GM10847 (cell line): ENCODE data around the gene NAPSA.

ENCODE experiments used
- POLR2A ChIP-seq: IDR thresholded peaks from 2 replicates; pipeline ENCODE4 v1.6.1; 2011; ENCODE audit not compliant: insufficient read length; ENCODE audit errors: extremely low read depth

Gene NAPSA

DNA sequence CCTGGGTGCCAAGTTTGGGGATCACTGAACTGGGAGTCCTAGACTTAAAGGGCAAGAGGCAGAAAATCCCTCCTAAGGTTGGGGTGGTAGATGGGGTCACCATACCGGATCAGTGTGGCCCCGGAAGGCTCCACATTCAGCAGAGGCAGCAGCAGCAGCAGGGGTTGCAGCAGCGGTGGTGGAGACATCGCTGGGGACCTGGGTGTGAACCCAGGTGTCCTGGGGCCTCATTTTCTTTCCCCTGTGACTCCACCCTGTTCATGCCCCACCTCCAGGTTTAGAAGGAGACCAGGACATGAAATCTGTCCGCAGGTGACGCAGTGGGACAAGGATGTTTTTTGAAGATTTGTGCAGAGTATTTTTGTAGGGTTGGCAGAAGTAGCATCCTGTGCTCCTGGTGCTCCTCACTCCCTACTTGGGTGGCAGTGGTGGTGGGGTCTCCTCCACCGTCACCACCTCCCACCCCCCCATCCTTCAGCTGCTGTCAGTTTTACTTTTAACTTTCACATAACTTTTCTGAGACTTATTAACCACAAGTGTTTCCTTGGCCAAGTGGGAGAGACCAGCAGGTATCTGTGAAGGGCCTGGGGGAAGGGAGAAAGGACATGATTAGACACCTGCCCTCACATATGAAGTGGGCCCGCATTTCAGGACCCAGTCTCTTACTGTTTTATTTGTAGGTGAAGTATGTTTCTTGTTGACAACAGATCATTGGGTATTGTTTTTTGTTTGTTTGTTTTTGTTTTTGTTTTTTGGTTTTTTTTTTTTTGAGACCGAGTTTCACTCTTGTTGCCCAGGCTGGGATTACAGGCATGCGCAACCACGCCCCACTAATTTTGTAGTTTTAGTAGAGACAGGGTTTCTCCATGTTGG lies at the start of gene NAPSA:
TSS of gene NAPSA (minus strand) at position 206 of the 873 bp plus-strand sequence. CDS start at position 188, 18 bp downstream.
- TF ChIP-seq POLR2A: no peak

DNA sequence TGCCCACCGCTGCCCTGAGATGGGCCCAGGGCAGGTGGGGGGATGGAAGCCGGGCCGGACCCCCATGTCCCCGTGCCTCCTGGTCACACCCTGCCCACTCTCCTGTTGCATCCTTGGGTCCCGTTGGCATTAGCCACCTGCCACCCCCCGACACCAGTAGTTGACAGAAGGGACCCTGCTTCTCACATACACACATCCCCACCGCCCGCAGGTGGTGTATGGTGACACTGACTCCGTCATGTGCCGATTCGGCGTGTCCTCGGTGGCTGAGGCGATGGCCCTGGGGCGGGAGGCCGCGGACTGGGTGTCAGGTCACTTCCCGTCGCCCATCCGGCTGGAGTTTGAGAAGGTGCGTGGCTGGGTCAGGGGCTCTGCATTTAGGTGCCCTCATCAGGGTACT lies 48.1 kb upstream of the NAPSA start:
- no peak for TF ChIP-seq POLR2A

DNA sequence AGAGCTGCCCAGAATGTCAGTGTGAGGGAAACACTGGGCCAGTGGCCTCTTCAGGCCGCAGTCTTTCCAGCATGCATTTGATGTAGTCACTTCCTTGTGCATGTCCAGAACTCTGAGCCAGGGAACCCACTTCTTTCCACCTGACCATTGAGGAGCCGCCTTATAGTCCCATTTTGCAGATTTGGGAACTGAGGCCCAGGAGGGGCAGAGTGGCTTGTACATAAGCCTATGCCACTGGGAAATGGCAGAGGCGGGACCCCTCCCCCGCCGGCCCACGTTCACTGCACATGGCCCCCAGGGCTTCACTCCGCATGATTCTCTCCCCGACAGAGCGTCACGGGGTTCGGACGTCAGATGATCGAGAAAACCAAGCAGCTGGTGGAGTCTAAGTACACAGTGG lies 47.7 kb upstream of the NAPSA start:
- no peak for TF ChIP-seq POLR2A

DNA sequence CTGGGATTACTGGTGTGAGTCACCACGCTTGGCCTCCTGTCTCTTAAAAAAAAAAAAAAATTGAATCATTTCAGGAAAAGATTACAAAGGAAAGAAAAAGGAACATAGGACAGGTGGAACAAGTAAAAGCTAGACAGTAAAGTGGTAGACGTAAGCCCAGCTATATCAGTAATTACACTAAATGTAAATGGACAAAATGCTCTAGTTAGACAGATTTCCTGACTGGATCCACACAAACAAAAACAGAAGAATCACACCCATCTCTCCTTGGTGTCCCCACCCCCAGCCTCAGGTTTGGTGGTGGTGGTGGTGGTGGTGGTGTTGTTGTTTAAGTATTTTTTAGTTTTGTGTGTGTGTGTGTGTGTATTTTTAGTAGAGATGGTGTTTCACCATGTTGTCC lies 47.0 kb upstream of the NAPSA start:
- no peak for TF ChIP-seq POLR2A

DNA sequence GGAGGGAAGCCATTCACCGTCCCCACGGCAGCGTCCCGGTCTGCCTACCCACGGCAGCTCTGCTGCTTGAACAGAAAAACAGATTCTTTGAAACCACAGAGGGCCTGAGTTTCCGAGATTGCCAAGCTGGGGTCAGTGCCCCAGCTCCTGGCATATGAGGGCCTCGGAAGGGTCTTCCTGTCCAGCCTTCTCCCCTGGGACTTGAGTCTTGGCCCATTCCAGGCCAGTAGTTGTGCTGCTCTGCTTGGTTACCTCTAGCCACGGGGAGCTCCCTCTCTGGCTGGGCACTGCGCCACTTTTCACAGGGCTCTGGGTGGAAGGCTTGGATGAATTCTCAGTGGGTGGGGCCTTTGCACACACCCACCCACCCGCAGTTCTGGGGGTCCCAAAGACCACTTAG lies 44.7 kb upstream of the NAPSA start:
- TF ChIP-seq POLR2A: no peak

DNA sequence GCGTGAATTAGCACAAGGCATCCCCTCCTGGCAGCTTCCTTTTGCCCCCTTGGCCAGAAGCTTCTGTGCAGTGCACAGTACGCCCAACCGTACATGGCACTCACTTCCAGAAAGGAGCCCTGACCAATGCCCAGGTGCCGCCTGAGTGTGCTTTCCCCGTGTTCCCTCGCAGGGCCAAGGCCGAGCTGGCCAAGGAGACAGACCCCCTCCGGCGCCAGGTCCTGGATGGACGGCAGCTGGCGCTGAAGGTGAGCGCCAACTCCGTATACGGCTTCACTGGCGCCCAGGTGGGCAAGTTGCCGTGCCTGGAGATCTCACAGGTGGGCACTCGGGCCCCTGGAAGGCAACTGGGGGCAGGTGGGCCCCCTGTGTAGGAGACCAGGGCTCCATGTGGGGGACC lies 43.9 kb upstream of the NAPSA start:
- no peak for TF ChIP-seq POLR2A

DNA sequence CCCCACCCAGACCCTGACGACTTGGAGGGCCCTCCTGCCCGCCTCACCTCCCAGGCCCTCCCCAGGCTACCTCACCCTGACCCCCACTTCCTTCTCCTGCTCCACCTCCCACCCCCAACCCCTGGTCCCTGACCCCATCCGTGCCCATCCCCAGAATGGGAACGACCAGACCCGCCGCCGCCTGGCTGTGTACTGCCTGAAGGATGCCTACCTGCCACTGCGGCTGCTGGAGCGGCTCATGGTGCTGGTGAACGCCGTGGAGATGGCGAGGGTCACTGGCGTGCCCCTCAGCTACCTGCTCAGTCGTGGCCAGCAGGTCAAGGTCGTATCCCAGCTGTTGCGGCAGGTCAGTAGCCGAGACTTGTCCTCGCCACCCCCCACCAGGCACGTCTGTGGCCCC lies 41.4 kb upstream of the NAPSA start:
- TF ChIP-seq POLR2A: no peak

DNA sequence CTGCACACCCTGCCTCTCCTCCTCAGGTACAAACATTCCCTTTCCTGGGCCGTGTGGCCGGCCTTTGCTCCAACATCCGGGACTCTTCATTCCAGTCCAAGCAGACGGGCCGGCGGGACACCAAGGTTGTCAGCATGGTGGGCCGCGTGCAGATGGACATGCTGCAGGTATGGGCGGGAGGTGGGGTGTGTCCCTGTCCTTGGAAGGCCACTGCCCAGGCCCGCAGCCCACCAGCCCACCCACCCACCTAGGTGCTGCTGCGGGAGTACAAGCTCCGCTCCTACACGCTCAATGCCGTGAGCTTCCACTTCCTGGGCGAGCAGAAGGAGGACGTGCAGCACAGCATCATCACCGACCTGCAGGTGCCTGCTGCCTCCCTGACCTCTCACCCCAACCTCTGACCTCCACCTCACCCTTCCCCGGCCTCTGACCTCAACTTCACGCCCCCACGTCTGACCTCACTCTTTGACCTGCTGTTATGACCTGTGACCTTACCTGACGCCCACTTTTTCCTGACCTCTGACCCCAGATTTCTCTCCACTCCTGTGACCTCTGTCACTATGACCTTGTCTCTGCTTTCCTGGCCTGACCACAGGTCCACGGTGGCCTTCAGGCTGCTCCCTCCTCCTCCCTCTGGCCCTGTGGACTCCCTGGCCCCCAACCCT lies 40.8 kb upstream of the NAPSA start:
- TF ChIP-seq POLR2A: no peak

DNA sequence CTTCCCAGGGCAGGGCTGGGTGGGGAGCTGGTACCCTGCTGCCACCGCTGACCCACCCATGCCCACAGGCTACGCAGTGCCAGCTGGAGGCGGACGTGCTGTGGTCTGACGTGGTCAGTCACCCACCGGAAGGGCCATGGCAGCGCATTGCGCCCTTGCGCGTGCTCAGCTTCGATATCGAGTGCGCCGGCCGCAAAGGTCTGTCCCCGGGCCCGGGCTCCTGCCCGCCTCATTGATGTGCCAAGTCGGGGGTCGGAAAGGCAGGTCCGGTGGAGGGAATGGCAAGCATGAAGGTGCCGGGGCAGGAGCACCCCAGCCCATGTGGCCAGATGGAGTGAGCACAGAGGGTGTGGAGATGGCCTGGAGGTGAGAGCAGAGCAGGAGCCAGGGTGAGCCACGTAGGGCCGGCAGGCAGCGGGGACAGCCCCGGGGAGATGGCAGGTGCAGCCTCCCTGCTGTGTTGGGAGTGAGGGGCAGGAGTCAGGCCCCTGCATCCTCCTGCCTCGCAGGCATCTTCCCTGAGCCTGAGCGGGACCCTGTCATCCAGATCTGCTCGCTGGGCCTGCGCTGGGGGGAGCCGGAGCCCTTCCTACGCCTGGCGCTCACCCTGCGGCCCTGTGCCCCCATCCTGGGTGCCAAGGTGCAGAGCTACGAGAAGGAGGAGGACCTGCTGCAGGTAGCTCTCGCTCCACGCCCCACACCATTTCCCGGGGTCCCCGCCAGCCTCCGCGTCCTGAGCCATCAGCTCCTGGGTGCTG lies 37.3 kb upstream of the NAPSA start:
- TF ChIP-seq POLR2A: no peak

DNA sequence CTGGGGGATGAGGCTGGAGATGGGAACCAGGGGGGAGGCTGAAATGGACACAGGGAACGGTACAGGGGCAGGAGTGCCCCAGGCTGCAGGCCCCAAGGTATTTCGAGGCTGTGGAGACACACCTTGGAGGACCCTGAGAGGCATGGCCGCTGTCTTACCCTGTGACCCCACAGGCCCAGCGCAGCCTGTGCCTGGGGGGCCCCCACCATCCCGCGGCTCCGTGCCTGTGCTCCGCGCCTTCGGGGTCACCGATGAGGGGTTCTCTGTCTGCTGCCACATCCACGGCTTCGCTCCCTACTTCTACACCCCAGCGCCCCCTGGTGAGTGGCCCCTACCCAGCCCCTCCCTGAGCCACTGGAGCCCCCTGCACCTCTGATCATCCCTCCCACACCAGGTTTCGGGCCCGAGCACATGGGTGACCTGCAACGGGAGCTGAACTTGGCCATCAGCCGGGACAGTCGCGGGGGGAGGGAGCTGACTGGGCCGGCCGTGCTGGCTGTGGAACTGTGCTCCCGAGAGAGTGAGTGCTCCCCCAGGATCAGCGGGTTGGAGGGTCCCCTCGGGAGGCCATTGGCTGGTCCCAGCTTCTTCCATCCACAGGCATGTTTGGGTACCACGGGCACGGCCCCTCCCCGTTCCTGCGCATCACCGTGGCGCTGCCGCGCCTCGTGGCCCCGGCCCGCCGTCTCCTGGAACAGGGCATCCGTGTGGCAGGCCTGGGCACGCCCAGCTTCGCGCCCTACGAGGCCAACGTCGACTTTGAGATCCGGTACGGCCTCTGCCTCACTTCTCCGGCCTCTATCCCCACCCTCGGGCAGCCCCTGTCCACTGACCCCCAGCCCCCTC lies 36.4 kb upstream of the NAPSA start:
- TF ChIP-seq POLR2A: no peak

DNA sequence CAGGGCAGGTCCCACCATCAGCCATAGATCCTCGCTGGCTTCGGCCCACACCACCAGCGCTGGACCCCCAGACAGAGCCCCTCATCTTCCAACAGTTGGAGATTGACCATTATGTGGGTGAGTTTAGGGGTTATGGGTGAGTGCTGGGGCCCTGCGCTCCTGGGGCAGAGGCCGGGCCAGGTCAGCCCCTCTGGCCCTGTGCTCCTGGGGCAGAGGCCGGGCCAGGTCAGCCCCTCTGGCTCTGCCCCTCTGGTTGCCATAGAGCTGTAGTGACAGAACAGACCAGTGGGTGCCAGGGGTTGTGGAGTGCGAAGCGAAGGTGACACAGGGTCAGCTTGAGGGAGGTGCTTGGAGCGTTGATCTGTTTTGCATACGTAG lies 33.9 kb upstream of the NAPSA start:
- no peak for TF ChIP-seq POLR2A

DNA sequence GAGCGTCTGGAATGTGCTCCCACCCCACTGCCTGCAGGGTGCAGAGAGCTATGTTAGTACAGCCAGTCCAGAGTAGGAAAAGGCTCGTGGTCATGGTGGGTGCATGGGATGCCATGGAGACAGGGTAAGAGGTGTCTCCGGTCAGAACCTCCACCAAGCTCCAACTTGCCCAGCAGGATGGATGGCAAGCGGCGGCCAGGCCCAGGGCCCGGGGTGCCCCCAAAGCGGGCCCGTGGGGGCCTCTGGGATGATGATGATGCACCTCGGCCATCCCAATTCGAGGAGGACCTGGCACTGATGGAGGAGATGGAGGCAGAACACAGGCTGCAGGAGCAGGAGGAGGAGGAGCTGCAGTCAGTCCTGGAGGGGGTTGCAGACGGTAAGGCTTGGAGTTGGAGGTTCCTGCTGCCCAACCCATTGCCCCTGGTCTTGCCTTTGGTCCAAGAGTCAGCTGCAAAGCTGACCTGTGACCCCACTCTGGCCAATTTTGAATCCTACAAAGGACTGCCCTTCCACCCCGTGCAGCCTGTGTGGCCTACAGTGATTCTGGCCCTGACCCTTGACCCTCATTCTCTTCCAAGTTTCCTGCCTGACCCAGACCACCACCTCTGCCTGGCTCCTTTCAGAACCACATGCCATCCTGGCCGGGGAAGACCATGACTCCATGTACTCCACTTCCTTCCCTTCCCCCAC lies 33.4 kb upstream of the NAPSA start:
- TF ChIP-seq POLR2A: no peak

DNA sequence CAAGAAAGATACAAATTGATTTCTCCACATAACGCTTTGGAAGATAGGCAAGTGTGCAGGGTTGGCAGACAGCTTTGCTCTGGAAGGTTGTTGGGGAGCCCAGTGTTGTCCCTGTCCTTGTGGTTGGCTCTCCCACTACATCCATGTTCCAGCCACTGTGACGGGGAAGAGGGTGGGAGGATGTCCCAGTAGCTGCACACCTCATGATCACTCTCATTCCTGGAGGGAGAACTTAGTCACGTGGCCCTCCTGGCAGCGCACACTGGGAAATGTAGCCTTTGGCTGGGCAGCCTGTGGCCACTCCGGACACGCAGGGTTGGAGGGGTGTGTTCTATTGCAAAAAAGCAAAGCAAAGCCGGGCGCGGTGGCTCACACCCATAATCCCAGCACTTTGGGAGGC lies 28.6 kb upstream of the NAPSA start:
- TF ChIP-seq POLR2A: no peak

DNA sequence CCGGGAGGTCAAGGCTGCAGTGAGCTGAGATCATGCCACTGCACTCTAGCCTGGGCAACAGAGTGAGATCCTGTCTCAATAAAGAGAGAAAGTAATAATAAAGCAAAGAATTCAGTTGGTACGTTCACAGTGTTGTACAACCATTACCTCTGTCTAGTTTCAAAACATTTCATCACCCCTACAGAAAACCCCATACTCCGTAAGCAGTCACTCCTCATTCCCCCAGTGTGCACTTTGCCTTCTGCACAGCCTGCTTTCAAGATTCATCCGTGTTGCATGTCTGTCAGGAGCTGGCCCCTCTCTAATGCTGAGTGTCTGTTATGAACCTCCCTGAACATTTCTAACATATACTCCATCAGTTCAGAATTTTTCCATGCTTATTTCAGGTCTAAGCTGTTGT lies 28.1 kb upstream of the NAPSA start:
- no peak for TF ChIP-seq POLR2A
